ENCODE measurements around the gene KIAA1328. TPM values are rescaled to one million over a fixed set of nuclear protein-coding genes. Genes with fewer than 3 reads are reported as not detected.
"Not testable (repeated sequence)": the region's sequence is repeated elsewhere in the genome, so short reads cannot be mapped to it uniquely, and the experiment has no call there.

KIAA1328 gene
- total RNA-seq, 1 donor: 6.0 TPM

DNA sequence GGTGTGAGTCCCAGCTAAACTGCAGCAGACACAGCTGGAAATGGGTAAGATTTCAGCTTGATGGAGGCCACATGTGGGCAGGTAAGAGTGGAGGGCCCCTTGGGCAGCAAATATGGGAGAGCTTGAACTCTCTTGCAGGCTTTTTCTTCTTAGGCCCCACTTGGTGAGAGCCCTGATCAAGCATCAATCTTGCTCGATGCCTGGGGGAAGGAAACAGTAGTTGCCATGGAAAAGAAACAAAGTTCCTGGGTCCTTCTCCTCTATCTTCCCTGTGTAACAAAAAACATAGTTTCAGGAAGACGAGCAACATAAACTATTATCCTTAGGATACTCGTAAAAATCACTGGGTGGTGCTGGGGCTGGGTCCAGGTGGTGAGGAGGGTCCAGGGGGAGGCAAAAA, 42.9 kb downstream of the KIAA1328 start:
- no peak overlapping the region for H3K4me3 ChIP-seq (ENCODE audit: low read depth, low read length)
- DNase-seq (ENCODE audit: low read depth): no peak
- TF ChIP-seq, protein P1, sequence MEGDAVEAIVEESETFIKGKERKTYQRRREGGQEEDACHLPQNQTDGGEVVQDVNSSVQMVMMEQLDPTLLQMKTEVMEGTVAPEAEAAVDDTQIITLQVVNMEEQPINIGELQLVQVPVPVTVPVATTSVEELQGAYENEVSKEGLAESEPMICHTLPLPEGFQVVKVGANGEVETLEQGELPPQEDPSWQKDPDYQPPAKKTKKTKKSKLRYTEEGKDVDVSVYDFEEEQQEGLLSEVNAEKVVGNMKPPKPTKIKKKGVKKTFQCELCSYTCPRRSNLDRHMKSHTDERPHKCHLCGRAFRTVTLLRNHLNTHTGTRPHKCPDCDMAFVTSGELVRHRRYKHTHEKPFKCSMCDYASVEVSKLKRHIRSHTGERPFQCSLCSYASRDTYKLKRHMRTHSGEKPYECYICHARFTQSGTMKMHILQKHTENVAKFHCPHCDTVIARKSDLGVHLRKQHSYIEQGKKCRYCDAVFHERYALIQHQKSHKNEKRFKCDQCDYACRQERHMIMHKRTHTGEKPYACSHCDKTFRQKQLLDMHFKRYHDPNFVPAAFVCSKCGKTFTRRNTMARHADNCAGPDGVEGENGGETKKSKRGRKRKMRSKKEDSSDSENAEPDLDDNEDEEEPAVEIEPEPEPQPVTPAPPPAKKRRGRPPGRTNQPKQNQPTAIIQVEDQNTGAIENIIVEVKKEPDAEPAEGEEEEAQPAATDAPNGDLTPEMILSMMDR (IDR thresholded peaks at IDR 0.05; ENCODE audit: insufficient read depth, low read depth, low read length): no peak

DNA sequence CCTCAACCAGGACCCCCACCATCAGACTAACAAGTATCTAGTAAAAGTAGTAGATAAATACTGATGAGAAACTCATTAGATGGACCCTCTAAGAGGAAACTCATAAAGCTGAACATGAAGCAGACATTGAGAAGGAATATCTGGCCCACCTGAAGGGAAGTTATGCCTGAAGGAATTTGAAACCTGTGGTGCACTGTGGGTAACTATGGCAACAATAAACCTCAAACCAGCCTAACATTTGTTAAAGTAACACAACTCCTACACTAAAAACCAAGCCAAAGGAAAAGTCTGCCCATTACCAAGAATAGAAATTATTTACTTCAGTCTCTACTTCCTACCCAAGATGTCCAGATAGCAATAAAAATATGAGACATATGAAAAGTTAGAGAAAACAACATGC, 43.4 kb downstream of the KIAA1328 start:
- no peak for DNase-seq (ENCODE audit: low read depth)
- TF ChIP-seq, protein P1 (IDR thresholded peaks at IDR 0.05; ENCODE audit: insufficient read depth, low read depth, low read length): no peak
- H3K4me3 ChIP-seq (ENCODE audit: low read depth, low read length): no peak overlapping the region

DNA sequence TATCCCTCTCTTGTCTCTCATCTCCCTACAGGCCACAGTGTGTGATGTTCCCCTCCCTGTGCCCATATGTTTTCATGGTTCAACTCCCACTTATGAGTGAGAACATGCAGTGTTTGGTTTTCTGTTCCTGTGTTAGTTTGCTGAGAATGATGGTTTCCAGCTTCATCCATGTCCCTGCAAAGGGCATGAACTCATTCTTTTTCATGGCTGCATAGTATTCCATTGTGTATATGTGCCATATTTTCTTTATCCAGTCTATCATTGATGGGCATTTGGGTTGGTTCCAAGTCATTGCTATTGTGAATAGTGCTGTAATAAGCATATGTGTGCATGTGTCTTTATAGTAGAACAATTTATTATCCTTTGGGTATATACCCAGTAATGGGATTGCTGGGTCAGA, 44.9 kb downstream of the KIAA1328 start:
- DNase-seq (ENCODE audit: low read depth); H3K4me3 ChIP-seq (ENCODE audit: low read depth, low read length): not testable (repeated sequence)

- not testable (repeated sequence) for H3K4me3 ChIP-seq (ENCODE audit: low read depth, low read length); DNase-seq (ENCODE audit: low read depth)
Measured at GRCh38 chr18:36879796-36880195, 50.9 kb downstream of the KIAA1328 start.

GRCh38 chr18:36885981-36886380, 57.1 kb downstream of the KIAA1328 start:
- TF ChIP-seq, protein P1 (IDR thresholded peaks at IDR 0.05; ENCODE audit: insufficient read depth, low read depth, low read length): no peak
- no peak overlapping the region for H3K4me3 ChIP-seq (ENCODE audit: low read depth, low read length)
- no peak for DNase-seq (ENCODE audit: low read depth)

DNA sequence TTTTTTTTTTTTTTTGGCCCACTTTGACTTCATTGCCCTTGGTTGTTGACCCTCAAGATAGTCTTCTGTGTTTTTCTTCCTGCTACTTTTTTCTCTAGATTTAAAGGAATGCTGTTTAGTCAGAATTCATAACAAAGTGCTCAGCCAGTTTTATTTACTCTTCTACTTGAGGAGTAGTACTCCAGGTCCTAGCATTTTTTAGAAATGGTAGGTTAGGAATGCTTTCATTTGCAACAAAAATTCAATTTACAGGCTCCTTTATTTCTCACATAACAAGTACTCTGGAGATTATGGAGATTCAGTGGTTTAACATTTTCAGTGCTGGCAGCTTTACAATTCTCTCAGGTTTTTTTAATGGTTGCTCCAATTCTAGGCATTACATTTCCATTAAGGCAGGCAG, 58.2 kb downstream of the KIAA1328 start:
- TF ChIP-seq, protein P1 (IDR thresholded peaks at IDR 0.05; ENCODE audit: insufficient read depth, low read depth, low read length): no peak
- DNase-seq (ENCODE audit: low read depth): no peak
- H3K4me3 ChIP-seq (ENCODE audit: low read depth, low read length): no peak overlapping the region

DNA sequence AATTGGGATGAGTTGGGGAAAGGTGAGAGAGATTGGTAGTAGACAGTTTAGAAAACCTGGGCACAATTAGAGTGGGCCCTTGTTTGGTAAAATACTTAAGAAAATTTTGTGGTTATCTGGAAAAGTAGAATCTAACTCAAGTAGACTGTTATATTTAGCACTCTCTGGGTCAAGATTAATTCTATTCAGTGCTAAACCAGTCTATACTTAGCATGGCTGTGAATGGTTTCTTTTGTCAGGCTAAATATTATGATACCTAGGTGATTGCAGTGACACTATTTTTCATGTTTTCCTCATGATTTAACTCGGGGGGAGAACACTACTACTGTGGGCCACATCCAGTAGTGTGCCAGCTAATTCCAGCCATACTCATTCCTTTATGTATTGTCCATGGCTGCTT, 58.9 kb downstream of the KIAA1328 start:
- H3K4me3 ChIP-seq (ENCODE audit: low read depth, low read length): no peak overlapping the region
- TF ChIP-seq, protein P1 (IDR thresholded peaks at IDR 0.05; ENCODE audit: insufficient read depth, low read depth, low read length): no peak
- DNase-seq (ENCODE audit: low read depth): no peak

- TF ChIP-seq, protein P1 (IDR thresholded peaks at IDR 0.05; ENCODE audit: insufficient read depth, low read depth, low read length): no peak
- no peak overlapping the region for H3K4me3 ChIP-seq (ENCODE audit: low read depth, low read length)
- DNase-seq (ENCODE audit: low read depth): no peak
Measured at GRCh38 chr18:36888778-36889177, 59.9 kb downstream of the KIAA1328 start.
